WTC11 (cell line): ENCODE data around the gene SOX15. TPM values are rescaled to one million over a fixed set of nuclear protein-coding genes. Genes with fewer than 3 reads are reported as not detected.

ENCODE experiments used
- ATAC-seq: fragments of 200-7000 bp; cut with Tn5 transposase; 2 replicates; pipeline ENCODE4 v1.10.0; 2021; ENCODE audit warnings: mild to moderate bottlenecking, moderate library complexity
- CTCF ChIA-PET: fragments of 300-600 bp; sonication (Branson Sonifier 250); formaldehyde crosslinking; loops from one replicate; lab custom pipeline; 2021; ENCODE audit warnings: antibody characterized with exemption; lab: Charles Lee
- POLR2A ChIA-PET: fragments of 350-600 bp; sonication (Branson Sonifier 250); formaldehyde crosslinking; loops from one replicate; lab custom pipeline; 2021; ENCODE audit warnings: antibody characterized with exemption; lab: Charles Lee
- DNase-seq: peaks from one replicate; pipeline ENCODE4 v3.0.0; 2021; ENCODE audit warnings: low spot score
- H3K27ac Mint-ChIP-seq: 2 replicates; pipeline ENCODE4 v1.8.0; 2021; ENCODE audit warnings: mixed read lengths
- H3K27me3 Mint-ChIP-seq: 2 replicates; pipeline ENCODE4 v1.8.0; 2021; ENCODE audit warnings: low read depth, mild to moderate bottlenecking, moderate library complexity, mixed read lengths
- H3K36me3 Mint-ChIP-seq: 2 replicates; pipeline ENCODE4 v1.8.0; 2021; ENCODE audit warnings: mixed read lengths
- H3K4me1 Mint-ChIP-seq: 2 replicates; pipeline ENCODE4 v1.8.0; 2022; ENCODE audit warnings: mixed read lengths
- H3K4me3 Mint-ChIP-seq: 2 replicates; pipeline ENCODE4 v1.8.0; 2021; ENCODE audit warnings: mild to moderate bottlenecking, moderate library complexity, mixed read lengths
- H3K9me3 Mint-ChIP-seq: 2 replicates; pipeline ENCODE4 v1.8.0; 2021; ENCODE audit warnings: mixed read lengths
- AR ChIP-seq: fragments of 250-450 bp; sonication (Bioruptor Pico); IDR thresholded peaks from 2 replicates; pipeline ENCODE4 v1.9.0; 2021; ENCODE audit warnings: mild to moderate bottlenecking
- ATF1 ChIP-seq: sonication (generic); formaldehyde crosslinking; IDR thresholded peaks from 2 replicates; pipeline ENCODE4 v1.8.1; 2023; ENCODE audit warnings: mild to moderate bottlenecking, moderate library complexity, missing genetic modification reagents
- CDX4 ChIP-seq: fragments of 250-450 bp; sonication (Bioruptor Pico); IDR thresholded peaks from 2 replicates; pipeline ENCODE4 v1.9.0; 2021; ENCODE audit warnings: moderate library complexity, mild to moderate bottlenecking, inconsistent platforms, borderline replicate concordance
- CREM ChIP-seq: sonication (generic); formaldehyde crosslinking; IDR thresholded peaks from 2 replicates; pipeline ENCODE4 v1.8.1; 2022; ENCODE audit warnings: mild to moderate bottlenecking, missing genetic modification reagents, moderate library complexity
- ERG ChIP-seq: fragments of 250-450 bp; sonication (Bioruptor Pico); IDR thresholded peaks from 2 replicates; pipeline ENCODE4 v1.8.0; 2021; ENCODE audit warnings: mild to moderate bottlenecking
- ETV6 ChIP-seq: sonication (generic); formaldehyde crosslinking; IDR thresholded peaks from 2 replicates; pipeline ENCODE4 v1.8.1; 2022; ENCODE audit warnings: mild to moderate bottlenecking, missing genetic modification reagents
- FOXJ3 ChIP-seq: sonication (generic); formaldehyde crosslinking; IDR thresholded peaks from 2 replicates; pipeline ENCODE4 v1.9.0; 2021; ENCODE audit warnings: missing genetic modification reagents, mild to moderate bottlenecking, borderline replicate concordance
- GRHL2 ChIP-seq: fragments of 250-450 bp; sonication (Bioruptor Pico); IDR thresholded peaks from 2 replicates; pipeline ENCODE4 v1.8.0; 2022; ENCODE audit warnings: mild to moderate bottlenecking, moderate library complexity; ENCODE audit not compliant: insufficient replicate concordance, severe bottlenecking
- IRF2 ChIP-seq: sonication (generic); formaldehyde crosslinking; IDR thresholded peaks from 2 replicates; pipeline ENCODE4 v1.8.0; 2022; ENCODE audit warnings: low read depth, missing genetic modification reagents, borderline replicate concordance
- MYBL2 ChIP-seq: sonication (generic); formaldehyde crosslinking; IDR thresholded peaks from 2 replicates; pipeline ENCODE4 v1.8.1; 2023; ENCODE audit warnings: mild to moderate bottlenecking, moderate library complexity, missing genetic modification reagents
- PRRX2 ChIP-seq: fragments of 250-450 bp; sonication (Bioruptor Pico); IDR thresholded peaks from 2 replicates; pipeline ENCODE4 v1.8.0; 2021; ENCODE audit warnings: mild to moderate bottlenecking
- SOX15 ChIP-seq: fragments of 250-450 bp; sonication (Bioruptor Pico); IDR thresholded peaks from 2 replicates; pipeline ENCODE4 v1.9.0; 2021; ENCODE audit warnings: mild to moderate bottlenecking
- USF1 ChIP-seq: sonication (generic); formaldehyde crosslinking; IDR thresholded peaks from 2 replicates; pipeline ENCODE4 v1.8.0; 2022; ENCODE audit warnings: mild to moderate bottlenecking, missing genetic modification reagents
- ZMAT4 ChIP-seq: fragments of 250-450 bp; sonication (Bioruptor Pico); IDR thresholded peaks from 2 replicates; pipeline ENCODE4 v1.9.0; 2021; ENCODE audit warnings: mild to moderate bottlenecking
- ZNF121 ChIP-seq: sonication (generic); formaldehyde crosslinking; IDR thresholded peaks from 2 replicates; pipeline ENCODE4 v1.8.0; 2023; ENCODE audit warnings: missing genetic modification reagents
- ZNF532 ChIP-seq: fragments of 250-450 bp; sonication (Bioruptor Pico); IDR thresholded peaks from 2 replicates; pipeline ENCODE4 v1.9.0; 2021; ENCODE audit warnings: mild to moderate bottlenecking, borderline replicate concordance
- total RNA-seq: library from RNA; stranded (reverse); gene quantifications from 3 replicates; pipeline ENCODE4 v1.2.3, GENCODE V29; 2021

The SOX15 gene
- total RNA-seq, 1 experiment from 2014 or later: 19.9 TPM

- Mint-ChIP-seq H3K27me3 (no peaks in the 10 kb centered on the region), H3K9me3 (no peaks in the 10 kb centered on the region), H3K27ac (peak overlapping the region; percentile 87), H3K36me3 (peaks cover 6% of the 10 kb centered on the region; the same call in 1 of the 2 replicates), H3K4me1 (peaks cover 22% of the 10 kb centered on the region), H3K4me3 (peak overlapping the region; percentile 83)
- POLR2A ChIA-PET: interaction anchor here (0.8 to 2.8 kb wide), 5 partner anchors 14 to 73 kb away, joined by 3 to 31 read pairs (median 4); partner anchors contain the start of genes ATP1B2, MPDU1, SAT2 and TP53
- CTCF ChIA-PET: interaction anchor here (0.7 to 3.5 kb wide), 18 partner anchors 14 to 376 kb away, joined by 3 to 47 read pairs (median 8); partner anchors contain the start of genes ATP1B2, DNAH2, MPDU1 and SAT2
- DNase-seq (no peak), ATAC-seq (no peak)
- no peak for TF ChIP-seq ERG (CRISPR knock-in tag)
Measured at GRCh38 chr17:7613769-7614424, 24.0 kb upstream of the SOX15 start.

GRCh38 chr17:7612294-7612640, 22.4 kb upstream of the SOX15 start:
- Mint-ChIP-seq H3K4me3 (peak overlapping the region; percentile 83), H3K27ac (no peak overlapping the region; the same call in 1 of the 2 replicates), H3K27me3 (no peaks in the 10 kb centered on the region), H3K9me3 (no peaks in the 10 kb centered on the region)
- ChIA-PET CTCF (interaction anchor here (0.6 to 4.2 kb wide), 4 partner anchors 23 to 52 kb away, joined by 3 to 20 read pairs (median 3); partner anchors contain the start of genes ATP1B2 and SOX15), POLR2A (interaction anchor here (0.7 to 1.2 kb wide), 4 partner anchors 48 to 116 kb away, joined by 3 to 9 read pairs (median 6); no protein-coding TSS in a partner anchor)
- ATAC-seq: no peak
- DNase-seq: no peak
- TF ChIP-seq USF1 (CRISPR knock-in tag) (no peak), ETV6 (CRISPR knock-in tag) (no peak), ZNF121 (no peak), CREM (no peak), CDX4 (no peak), ZMAT4 (CRISPR knock-in tag) (no peak), ZNF532 (CRISPR knock-in tag) (no peak), PRRX2 (CRISPR knock-in tag) (no peak), FOXJ3 (no peak), SOX15 (no peak), ATF1 (CRISPR knock-in tag) (no peak), IRF2 (CRISPR knock-in tag) (no peak), AR (CRISPR knock-in tag) (no peak), MYBL2 (CRISPR knock-in tag) (no peak), GRHL2 (no peak)
- TF ChIP-seq, all 79 proteins: peak for 0
- Mint-ChIP-seq H3K36me3 (peaks cover 6% of the 10 kb centered on the region; the same call in 1 of the 2 replicates), H3K4me1 (peaks cover 22% of the 10 kb centered on the region)
